Loucy (cell line): ENCODE measurements around the gene BIN1.

ENCODE experiments used
- EZH2phosphoT487 ChIP-seq: fragments of 200-600 bp; IDR thresholded peaks from 2 replicates; pipeline ENCODE4 v1.6.1; 2018; ENCODE audit warnings: antibody characterized with exemption, mild to moderate bottlenecking, moderate library complexity, borderline replicate concordance
- TF ChIP-seq, protein P1 (sequence below): fragments of 200-600 bp; sonication (generic); conservative IDR thresholded peaks from 2 replicates; pipeline ENCODE4 v1.5.1; 2014; ENCODE audit warnings: mild to moderate bottlenecking, antibody characterized with exemption, low read length

DNA sequence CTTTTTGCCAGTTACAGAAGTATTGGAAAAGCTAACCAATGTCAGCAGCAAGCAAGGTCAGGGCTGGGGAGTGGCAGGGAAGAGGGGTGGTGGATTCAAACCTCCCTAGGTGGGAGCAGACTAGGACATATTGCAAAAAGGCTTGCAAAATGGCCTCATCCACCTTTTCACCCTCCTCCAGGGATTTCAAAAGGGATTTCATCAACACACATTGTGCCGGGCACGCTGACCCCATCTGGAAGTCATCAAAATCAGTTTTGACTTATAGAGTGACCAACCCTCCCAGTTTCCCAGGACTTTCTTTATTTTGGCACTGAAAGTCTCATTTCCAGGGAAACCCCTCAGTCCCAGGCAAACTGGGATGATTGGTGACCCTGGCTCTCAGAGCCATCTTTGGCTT is 94.7 kb downstream of the BIN1 start:
- TF ChIP-seq, protein P1, sequence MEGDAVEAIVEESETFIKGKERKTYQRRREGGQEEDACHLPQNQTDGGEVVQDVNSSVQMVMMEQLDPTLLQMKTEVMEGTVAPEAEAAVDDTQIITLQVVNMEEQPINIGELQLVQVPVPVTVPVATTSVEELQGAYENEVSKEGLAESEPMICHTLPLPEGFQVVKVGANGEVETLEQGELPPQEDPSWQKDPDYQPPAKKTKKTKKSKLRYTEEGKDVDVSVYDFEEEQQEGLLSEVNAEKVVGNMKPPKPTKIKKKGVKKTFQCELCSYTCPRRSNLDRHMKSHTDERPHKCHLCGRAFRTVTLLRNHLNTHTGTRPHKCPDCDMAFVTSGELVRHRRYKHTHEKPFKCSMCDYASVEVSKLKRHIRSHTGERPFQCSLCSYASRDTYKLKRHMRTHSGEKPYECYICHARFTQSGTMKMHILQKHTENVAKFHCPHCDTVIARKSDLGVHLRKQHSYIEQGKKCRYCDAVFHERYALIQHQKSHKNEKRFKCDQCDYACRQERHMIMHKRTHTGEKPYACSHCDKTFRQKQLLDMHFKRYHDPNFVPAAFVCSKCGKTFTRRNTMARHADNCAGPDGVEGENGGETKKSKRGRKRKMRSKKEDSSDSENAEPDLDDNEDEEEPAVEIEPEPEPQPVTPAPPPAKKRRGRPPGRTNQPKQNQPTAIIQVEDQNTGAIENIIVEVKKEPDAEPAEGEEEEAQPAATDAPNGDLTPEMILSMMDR: no peak
- TF ChIP-seq EZH2phosphoT487: no peak
